OCI-LY1 (cell line): ENCODE results near the gene ABHD6.

Source experiments
- H2AFZ ChIP-seq: fragments of 200-600 bp; sonication (generic), shearing (Covaris generic); 2 replicates; pipeline ENCODE4 v1.6.0; 2014; ENCODE audit warnings: antibody characterized with exemption, mild to moderate bottlenecking, low read length
- H3F3A ChIP-seq: fragments of 200-600 bp; sonication (generic), shearing (Covaris generic); 2 replicates; pipeline ENCODE4 v1.6.0; 2014; ENCODE audit warnings: mild to moderate bottlenecking, antibody characterized with exemption, low read length, moderate library complexity; ENCODE audit not compliant: insufficient read depth
- H3K27ac ChIP-seq: fragments of 200-600 bp; sonication (generic); 2 replicates; pipeline ENCODE4 v1.5.1; 2014; ENCODE audit warnings: low read length, mixed run types, mild to moderate bottlenecking, low read depth; ENCODE audit not compliant: poor library complexity, severe bottlenecking
- H3K27me3 ChIP-seq: fragments of 200-600 bp; sonication (generic); 2 replicates; pipeline ENCODE4 v1.6.0; 2014; ENCODE audit warnings: antibody characterized with exemption, mild to moderate bottlenecking, low read length, moderate library complexity; ENCODE audit not compliant: insufficient read depth
- H3K36me3 ChIP-seq: fragments of 200-600 bp; sonication (generic); 2 replicates; pipeline ENCODE4 v1.6.1; 2014; ENCODE audit warnings: mild to moderate bottlenecking, antibody characterized with exemption, low read length, moderate library complexity, mixed read lengths; ENCODE audit not compliant: insufficient read depth
- H3K4me1 ChIP-seq: fragments of 200-600 bp; sonication (generic); 2 replicates; pipeline ENCODE4 v1.5.1; 2014; ENCODE audit warnings: mild to moderate bottlenecking, low read length, moderate library complexity; ENCODE audit not compliant: insufficient read depth, severe bottlenecking
- H3K4me2 ChIP-seq: fragments of 200-600 bp; sonication (generic), shearing (Covaris generic); 2 replicates; pipeline ENCODE4 v1.6.1; 2014; ENCODE audit warnings: low read length
- H3K4me3 ChIP-seq: fragments of 200-600 bp; sonication (generic); 2 replicates; pipeline ENCODE4 v1.5.1; 2014; ENCODE audit warnings: low read length, low read depth, mild to moderate bottlenecking, mixed read lengths; ENCODE audit not compliant: poor library complexity, severe bottlenecking
- H3K79me2 ChIP-seq: fragments of 200-600 bp; shearing (Covaris generic); 2 replicates; pipeline ENCODE4 v1.6.1; 2016; ENCODE audit warnings: mixed run types, low read length, mixed read lengths; ENCODE audit not compliant: insufficient read depth
- H3K9ac ChIP-seq: fragments of 200-600 bp; sonication (generic), shearing (Covaris generic); 2 replicates; pipeline ENCODE4 v1.6.1; 2014; ENCODE audit warnings: mild to moderate bottlenecking, low read length, mixed read lengths
- H3K9me2 ChIP-seq: fragments of 200-600 bp; sonication (generic), shearing (Covaris generic); 2 replicates; pipeline ENCODE4 v1.6.1; 2014; ENCODE audit warnings: low read depth, mild to moderate bottlenecking, low read length, mixed read lengths
- H3K9me3 ChIP-seq: fragments of 200-600 bp; shearing (Covaris generic); 2 replicates; pipeline ENCODE4 v1.6.1; 2014; ENCODE audit warnings: low read length, mixed read lengths
- H4K20me1 ChIP-seq: fragments of 200-600 bp; sonication (generic), shearing (Covaris generic); 2 replicates; pipeline ENCODE4 v1.6.0; 2016; ENCODE audit warnings: mild to moderate bottlenecking, low read length; ENCODE audit not compliant: insufficient read depth
- EZH2 ChIP-seq: fragments of 200-600 bp; sonication (generic), shearing (Covaris generic); IDR thresholded peaks from 2 replicates; pipeline ENCODE4 v1.8.0; 2017; ENCODE audit warnings: borderline replicate concordance, mixed run types, mild to moderate bottlenecking, antibody characterized with exemption, low read length, moderate library complexity, mixed read lengths
- TF ChIP-seq, protein P1 (sequence below): fragments of 200-600 bp; sonication (generic), shearing (Covaris generic); IDR thresholded peaks from 2 replicates; pipeline ENCODE4 v1.5.1; 2017; ENCODE audit warnings: mild to moderate bottlenecking, antibody characterized with exemption, low read length, moderate library complexity, mixed read lengths

ABHD6 gene, protein sequence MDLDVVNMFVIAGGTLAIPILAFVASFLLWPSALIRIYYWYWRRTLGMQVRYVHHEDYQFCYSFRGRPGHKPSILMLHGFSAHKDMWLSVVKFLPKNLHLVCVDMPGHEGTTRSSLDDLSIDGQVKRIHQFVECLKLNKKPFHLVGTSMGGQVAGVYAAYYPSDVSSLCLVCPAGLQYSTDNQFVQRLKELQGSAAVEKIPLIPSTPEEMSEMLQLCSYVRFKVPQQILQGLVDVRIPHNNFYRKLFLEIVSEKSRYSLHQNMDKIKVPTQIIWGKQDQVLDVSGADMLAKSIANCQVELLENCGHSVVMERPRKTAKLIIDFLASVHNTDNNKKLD

DNA sequence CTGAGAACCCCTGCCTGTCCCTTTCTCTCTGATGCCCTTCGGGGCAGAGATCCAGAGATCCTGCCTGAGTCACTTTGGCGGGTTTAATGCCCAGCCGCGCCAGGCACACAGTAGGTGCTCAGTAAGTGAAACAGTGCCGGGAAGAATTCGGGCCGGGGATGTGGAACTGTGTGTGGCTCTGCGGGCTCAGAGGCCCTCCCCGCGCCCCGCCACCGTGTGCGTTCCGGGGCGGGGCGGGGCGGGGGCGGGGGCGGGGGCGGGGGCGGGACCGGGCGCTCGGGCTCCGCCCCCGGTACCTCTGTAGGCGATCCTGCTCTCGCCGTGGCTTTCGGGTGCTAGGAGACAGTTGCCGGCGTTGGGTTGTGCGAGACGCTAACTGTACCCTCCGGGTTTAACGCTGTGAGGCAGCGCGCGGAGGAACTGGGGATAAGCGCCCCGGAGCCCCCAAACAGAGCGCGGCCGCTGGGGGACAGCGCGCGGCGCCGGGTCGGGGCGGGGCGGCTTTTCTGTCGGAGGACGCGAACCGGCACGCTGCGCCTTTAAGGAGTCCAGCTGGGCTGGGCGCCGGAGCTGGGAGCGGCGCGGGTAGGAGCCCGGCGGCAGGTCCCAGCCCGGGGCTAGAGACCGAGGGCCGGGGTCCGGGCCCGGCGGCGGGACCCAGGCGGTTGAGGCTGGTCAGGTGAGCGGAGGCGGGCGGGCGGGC lies at the start of gene ABHD6:
TSS of gene ABHD6 (plus strand) at position 555 of the 703 bp plus-strand sequence. CDS start 18,795 bp downstream, outside the sequence.
- Histone ChIP-seq H3K27me3 (no peaks in the 10 kb centered on the region; the same call in 1 of the 2 replicates), H3F3A (no peaks in the 10 kb centered on the region), H3K4me2 (peak within 1 kb of the TSS; percentile 100), H3K36me3 (no peaks in the 10 kb centered on the region), H3K9ac (peak within 1 kb of the TSS; percentile 81), H3K4me3 (peak within 1 kb of the TSS; percentile 71), H3K9me2 (no peaks in the 10 kb centered on the region), H3K79me2 (no peaks in the 10 kb centered on the region), H3K9me3 (no peaks in the 10 kb centered on the region), H3K4me1 (peaks cover 18% of the 10 kb centered on the region), H2AFZ (peak within 1 kb of the TSS; percentile 99), H3K27ac (no peak within 1 kb of the TSS), H4K20me1 (no peaks in the 10 kb centered on the region)
- TF ChIP-seq, protein P1, sequence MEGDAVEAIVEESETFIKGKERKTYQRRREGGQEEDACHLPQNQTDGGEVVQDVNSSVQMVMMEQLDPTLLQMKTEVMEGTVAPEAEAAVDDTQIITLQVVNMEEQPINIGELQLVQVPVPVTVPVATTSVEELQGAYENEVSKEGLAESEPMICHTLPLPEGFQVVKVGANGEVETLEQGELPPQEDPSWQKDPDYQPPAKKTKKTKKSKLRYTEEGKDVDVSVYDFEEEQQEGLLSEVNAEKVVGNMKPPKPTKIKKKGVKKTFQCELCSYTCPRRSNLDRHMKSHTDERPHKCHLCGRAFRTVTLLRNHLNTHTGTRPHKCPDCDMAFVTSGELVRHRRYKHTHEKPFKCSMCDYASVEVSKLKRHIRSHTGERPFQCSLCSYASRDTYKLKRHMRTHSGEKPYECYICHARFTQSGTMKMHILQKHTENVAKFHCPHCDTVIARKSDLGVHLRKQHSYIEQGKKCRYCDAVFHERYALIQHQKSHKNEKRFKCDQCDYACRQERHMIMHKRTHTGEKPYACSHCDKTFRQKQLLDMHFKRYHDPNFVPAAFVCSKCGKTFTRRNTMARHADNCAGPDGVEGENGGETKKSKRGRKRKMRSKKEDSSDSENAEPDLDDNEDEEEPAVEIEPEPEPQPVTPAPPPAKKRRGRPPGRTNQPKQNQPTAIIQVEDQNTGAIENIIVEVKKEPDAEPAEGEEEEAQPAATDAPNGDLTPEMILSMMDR, result peak; percentile 55
- no peak for TF ChIP-seq EZH2

DNA sequence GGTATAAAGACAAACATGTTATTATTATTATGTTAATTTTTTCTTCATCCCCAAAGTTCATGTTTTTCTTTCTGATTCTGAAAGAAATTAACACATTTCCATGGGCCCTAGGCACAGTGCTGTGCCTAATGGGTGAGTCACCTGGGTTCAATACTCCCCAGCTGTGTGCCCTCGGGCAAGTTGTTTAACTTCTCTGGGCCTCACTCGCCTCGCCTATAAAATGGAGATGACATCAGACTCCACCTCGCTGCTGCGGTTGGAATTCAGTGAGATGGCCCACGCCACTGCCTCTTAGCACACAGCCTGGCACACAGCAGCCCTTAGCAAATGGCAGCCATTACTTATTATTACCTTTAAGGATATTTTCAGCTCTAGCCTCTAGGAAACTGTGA lies 49.4 kb upstream of the ABHD6 start:
- H3K4me2 ChIP-seq, result no peak overlapping the region
- no peak overlapping the region for H2AFZ ChIP-seq

DNA sequence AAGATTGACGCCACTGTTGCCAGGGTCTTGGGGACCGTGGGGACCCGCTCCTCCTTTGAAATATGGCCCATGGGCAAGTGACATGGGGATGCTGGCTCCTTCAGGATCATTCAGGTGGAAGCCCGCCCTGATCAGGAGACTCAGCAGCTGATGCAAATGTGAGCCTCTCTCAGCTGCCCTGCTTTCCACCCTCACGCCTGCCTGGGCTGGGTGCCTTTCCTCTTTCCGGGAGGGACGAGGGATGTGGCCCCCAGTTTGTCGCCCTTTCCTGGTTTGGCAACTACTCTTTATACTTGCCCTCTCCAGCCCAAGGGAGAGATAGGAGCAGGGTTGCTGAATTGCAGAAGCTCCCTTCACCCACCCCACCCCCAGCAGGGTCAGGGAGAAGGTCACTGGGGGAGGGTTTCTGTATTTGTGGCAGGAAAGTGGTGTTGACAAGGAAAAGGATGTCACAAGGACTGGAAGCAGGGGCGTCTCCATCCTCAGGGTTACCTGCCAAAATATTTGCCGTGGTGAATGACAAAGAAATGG lies 48.6 kb upstream of the ABHD6 start:
- H3K9me2 ChIP-seq, result no peaks in the 10 kb centered on the region
- no peak overlapping the region for H3K27ac ChIP-seq
- no peaks in the 10 kb centered on the region for H3K4me1 ChIP-seq
- H3K79me2 ChIP-seq, result no peaks in the 10 kb centered on the region
- no peak for TF ChIP-seq EZH2
- TF ChIP-seq, protein P1, result no peak
- no peak overlapping the region for H3K9ac ChIP-seq
- no peak overlapping the region for H3K4me2 ChIP-seq
- H3K27me3 ChIP-seq, result no peaks in the 10 kb centered on the region
- no peaks in the 10 kb centered on the region for H3K9me3 ChIP-seq
- H3K36me3 ChIP-seq, result no peaks in the 10 kb centered on the region
- H2AFZ ChIP-seq, result no peak overlapping the region
- no peak overlapping the region for H3K4me3 ChIP-seq
- H3F3A ChIP-seq, result no peaks in the 10 kb centered on the region
- no peaks in the 10 kb centered on the region for H4K20me1 ChIP-seq

More for the DNA sequence above, 49.4 kb upstream of the ABHD6 start:
- no peak overlapping the region for H3K9ac ChIP-seq
- no peaks in the 10 kb centered on the region for H3K9me3 ChIP-seq
- no peak overlapping the region for H3K27ac ChIP-seq
- no peaks in the 10 kb centered on the region for H3K27me3 ChIP-seq
- no peaks in the 10 kb centered on the region for H3K9me2 ChIP-seq
- no peaks in the 10 kb centered on the region for H3K36me3 ChIP-seq
- no peaks in the 10 kb centered on the region for H4K20me1 ChIP-seq
- no peak overlapping the region for H3K4me3 ChIP-seq
- no peaks in the 10 kb centered on the region for H3K79me2 ChIP-seq
- no peaks in the 10 kb centered on the region for H3F3A ChIP-seq
- TF ChIP-seq, protein P1, result no peak
- no peak for TF ChIP-seq EZH2
- H3K4me1 ChIP-seq, result no peaks in the 10 kb centered on the region
